Fibroblast of the aortic adventitia (primary cell): ENCODE measurements around the gene CRISP1. TPM values are rescaled to one million over a fixed set of nuclear protein-coding genes. Genes with fewer than 3 reads are reported as not detected.

Experiments used
- DNase-seq: peaks from one replicate; pipeline ENCODE4 v3.0.0-alpha.2; 2010; ENCODE audit warnings: low read depth
- H3K4me3 ChIP-seq: 2 replicates; pipeline ENCODE4 v1.5.1; 2011; ENCODE audit warnings: low read depth, mild to moderate bottlenecking, control low read depth, low read length, moderate library complexity
- CTCF ChIP-seq: IDR thresholded peaks from 2 replicates; pipeline ENCODE4 v1.5.1; 2011; ENCODE audit warnings: mild to moderate bottlenecking, low read length, control low read depth, inconsistent platforms; ENCODE audit not compliant: insufficient read depth
- total RNA-seq: library from RNA; depleted of rRNA; stranded (reverse); fragments of >200 nt; gene quantifications from 2 replicates; pipeline ENCODE4 v1.2.3, GENCODE V29; 2012; ENCODE audit warnings: low replicate concordance

Gene CRISP1
- total RNA-seq, 1 donor = not detected

GRCh38 chr6:49888742-49889431, 22.6 kb upstream of the CRISP1 start:
- H3K4me3 ChIP-seq = no peak overlapping the region
- DNase-seq = no peak
- no peak for TF ChIP-seq CTCF

- no peak for DNase-seq
- no peak overlapping the region for H3K4me3 ChIP-seq
- TF ChIP-seq CTCF = no peak
Observed at GRCh38 chr6:49868951-49869529, 2.7 kb upstream of the CRISP1 start.

- no peak overlapping the region for H3K4me3 ChIP-seq
- TF ChIP-seq CTCF = no peak
- DNase-seq = no peak
Observed at GRCh38 chr6:49856282-49856681, 10.1 kb downstream of the CRISP1 start.

GRCh38 chr6:49855221-49855620, 11.1 kb downstream of the CRISP1 start:
- H3K4me3 ChIP-seq = no peak overlapping the region
- no peak for DNase-seq

GRCh38 chr6:49852975-49853374, 13.4 kb downstream of the CRISP1 start:
- TF ChIP-seq CTCF = no peak
- no peak overlapping the region for H3K4me3 ChIP-seq
- no peak for DNase-seq

More at GRCh38 chr6:49855221-49855620, 11.1 kb downstream of the CRISP1 start:
- no peak for TF ChIP-seq CTCF

GRCh38 chr6:49849213-49849907, 17.0 kb downstream of the CRISP1 start:
- TF ChIP-seq CTCF = peak; percentile 44
- peak; percentile 61 for DNase-seq
- no peak overlapping the region for H3K4me3 ChIP-seq
